ENCODE results near the gene PDCD1.

GRCh38 chr2:241885291-241885945 lies 26.7 kb upstream of the PDCD1 start:
- TF ChIP-seq CTCF (conservative IDR thresholded peaks at IDR 0.05; ENCODE audit: low read depth, low read length), result no peak
- TF ChIP-seq EZH2 (IDR thresholded peaks at IDR 0.05; ENCODE audit: low read length, unreplicated experiment), result no peak
- no peak for TF ChIP-seq EZH2phosphoT487 (IDR thresholded peaks at IDR 0.05; ENCODE audit: borderline replicate concordance, low read length)

Data from PC-3 (cell line).